HG03460 (cell line): Measurements from ENCODE around the gene DHRS4L2.
A peak's percentile ranks its signal among the peaks of the same experiment; 100 is the strongest.
"Not testable (repeated sequence)": the region's sequence is repeated elsewhere in the genome, so short reads cannot be mapped to it uniquely, and the experiment has no call there.

ENCODE experiments used
- ATAC-seq: cut with Tn5 transposase; IDR thresholded peaks from one replicate; pipeline ENCODE4 v1.9.1; 2021; ENCODE audit not compliant: unreplicated experiment

The DHRS4L2 gene

DNA sequence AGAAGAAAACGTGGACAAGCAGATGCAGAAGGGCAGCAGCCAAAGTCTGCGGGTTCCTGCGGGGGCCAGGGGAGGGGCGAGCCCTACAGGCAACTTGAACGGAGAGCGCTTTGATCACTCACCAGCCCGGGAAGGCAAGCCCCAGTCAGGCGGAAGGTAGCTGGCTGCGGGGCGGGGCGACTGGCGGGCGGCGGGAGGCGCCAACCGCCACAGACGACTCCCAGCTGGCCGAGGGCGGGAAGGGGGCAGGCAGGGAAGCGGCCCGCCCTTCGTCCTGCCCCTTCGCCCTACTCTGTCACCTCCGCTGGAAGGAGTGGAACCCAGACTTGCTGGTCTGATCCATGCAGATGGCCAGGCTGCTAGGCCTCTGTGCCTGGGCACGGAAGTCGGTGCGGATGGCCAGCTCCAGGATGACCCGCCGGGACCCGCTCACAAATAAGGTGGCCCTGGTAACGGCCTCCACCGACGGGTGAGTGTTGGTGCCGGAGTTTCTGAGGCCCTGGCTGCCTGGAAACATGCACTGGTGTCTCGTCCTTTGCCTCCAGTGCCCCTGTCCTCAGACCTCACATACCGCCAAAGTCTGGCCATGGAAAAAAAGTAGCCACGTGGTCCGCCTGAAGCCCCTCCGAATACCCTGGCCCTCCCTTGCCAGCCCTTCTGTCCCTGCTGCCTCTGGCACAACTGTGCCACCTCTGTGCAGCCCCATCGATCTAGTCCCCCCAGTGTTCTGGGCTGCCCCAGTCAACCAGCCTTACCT lies at the start of gene DHRS4L2:
Gene DHRS4L2, plus strand, starts transcription at position 323 of the 757 bp plus-strand sequence. Its CDS starts 19 bp downstream, at position 342.
- ATAC-seq, result peak; percentile 93

DNA sequence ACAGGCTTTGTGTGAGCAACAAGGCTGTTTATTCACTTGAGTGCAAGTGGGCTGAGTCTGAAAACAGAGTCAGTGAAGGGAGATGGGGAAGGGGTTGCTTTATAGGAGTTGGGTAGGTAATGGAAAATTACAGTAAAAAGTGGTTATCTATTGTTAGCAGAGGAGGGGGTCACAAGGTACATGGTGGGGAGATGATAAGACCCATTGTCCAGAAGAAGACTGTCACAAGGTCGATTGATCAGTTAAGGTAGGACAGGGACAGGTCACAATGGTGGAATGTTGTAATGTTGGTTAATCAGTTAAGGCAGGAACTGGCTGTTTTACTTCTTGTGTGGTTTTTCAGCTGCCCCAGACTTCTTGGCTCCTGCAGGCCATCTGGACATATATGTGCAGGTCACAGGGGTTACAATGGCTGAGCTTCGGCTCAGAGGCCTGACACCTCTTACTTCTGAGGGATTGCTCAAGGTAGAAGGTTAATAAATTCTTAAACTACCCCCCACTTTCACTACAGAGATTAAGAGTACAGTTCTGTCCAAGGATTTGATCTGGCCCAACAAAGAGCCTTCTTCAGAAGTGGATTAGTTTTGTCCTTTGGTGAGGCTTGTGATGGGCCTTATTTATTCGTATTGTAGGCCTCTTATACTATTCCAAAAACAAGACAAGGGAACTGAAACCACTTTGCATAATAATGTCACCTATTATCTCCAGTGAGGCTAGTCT lies 49.0 kb upstream of the DHRS4L2 start:
- no peak for ATAC-seq

DNA sequence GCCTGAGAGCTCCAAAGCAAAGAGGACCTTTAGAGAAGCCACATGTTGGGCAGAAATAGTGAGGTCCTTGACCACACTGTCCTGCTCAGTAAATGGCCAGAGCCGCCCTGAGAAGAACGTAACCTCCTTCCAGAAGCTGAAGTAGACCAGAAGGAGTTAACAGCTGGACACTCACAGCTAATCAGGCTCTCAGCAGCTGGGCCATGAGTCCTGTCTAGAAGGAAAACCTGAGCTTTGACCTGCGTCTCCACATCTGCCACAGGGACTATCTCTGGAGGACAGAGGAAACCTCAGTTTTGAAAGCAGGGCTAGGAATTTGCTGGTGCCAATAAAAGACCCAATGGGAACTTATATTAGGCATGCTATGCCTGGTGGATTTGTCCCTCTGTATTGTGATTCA lies 47.5 kb upstream of the DHRS4L2 start:
- ATAC-seq, result no peak

DNA sequence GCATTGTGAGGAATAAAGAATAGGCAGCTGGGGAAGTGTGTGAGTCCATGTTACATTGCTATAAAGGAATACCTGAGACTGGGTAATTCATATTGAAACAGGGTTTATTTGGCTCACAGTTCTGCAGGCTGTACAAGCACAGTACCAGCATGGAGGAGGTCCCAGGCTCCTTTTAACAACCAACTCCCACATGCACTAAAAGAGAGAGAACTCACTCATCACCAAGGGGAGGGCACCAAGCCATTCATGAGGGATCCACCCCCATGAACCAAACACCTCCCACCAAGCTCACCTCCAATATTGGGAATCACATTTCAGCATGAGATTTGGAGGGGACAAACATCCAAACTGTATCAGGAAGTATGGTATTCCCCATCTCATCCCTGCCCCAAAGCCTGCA lies 47.1 kb upstream of the DHRS4L2 start:
- no peak for ATAC-seq

DNA sequence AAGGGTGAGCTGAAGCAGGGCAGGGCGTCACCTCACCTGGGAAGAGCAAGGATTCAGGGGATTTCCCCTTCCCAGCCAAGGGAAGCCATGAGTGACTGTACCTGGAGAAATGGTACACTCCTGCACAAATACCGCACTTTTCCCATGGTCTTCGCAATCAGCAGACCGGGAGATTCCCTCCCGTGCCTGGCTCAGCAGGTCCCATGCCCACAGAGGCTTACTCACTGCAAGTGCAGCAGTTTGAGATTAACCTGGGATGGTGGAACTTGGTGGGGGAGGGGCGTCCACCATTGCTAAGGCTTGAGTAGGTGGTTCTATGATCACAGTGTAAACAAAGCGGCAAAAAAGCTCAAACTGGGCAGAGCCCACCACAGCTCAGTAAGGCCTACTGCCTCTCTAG lies 46.1 kb upstream of the DHRS4L2 start:
- no peak for ATAC-seq

DNA sequence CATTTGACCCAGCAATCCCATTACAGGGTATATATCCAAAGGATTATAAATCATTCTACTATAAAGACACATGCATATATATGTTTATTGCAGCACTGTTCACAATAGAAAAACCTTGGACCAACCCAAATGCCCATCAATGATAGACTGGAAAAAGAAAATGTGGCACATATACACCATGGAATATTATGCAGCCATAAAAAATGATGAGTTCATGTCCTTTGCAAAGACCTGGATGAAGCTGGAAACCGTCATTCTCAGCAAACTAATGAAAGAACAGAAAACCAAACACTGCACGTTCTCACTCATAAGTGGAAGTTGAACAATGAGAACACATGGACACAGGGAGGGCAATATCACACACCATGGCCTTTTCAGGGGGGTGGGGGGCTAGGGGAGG lies 39.7 kb upstream of the DHRS4L2 start:
- ATAC-seq, result not testable (repeated sequence)

DNA sequence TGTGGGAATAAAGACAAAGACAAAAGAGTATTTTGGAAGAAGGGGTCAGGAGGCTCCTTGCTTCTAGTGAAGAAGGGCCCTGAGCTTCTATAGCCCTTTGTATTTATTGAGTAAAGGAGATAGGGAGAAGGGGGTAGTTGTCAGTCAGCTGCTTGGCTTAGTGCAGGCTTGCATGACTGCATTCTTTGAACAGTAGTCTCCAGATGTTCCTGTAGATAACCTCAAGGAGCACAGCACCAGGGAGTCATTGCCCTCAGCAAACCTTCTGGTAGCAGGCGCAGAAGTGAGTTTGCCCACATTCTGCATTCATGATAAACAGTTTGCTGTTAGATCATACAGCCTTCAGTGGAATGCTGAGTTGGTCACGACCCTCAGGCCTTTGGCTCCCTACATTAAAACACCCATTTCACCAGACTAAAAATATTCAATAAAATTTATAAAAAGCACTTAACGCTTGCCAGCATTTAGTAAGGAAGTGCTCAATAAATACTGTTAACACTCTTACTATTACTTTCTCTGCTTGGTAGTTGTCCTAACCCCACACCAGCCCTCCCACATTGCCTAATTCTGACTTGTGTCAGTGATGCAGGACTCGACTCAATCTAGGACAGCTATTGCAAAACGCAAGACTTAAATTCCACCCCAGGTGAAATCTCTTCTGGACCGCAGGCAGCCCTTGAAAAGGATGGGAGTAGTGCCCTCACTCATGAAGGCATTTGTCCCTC lies 38.2 kb upstream of the DHRS4L2 start:
- no peak for ATAC-seq

DNA sequence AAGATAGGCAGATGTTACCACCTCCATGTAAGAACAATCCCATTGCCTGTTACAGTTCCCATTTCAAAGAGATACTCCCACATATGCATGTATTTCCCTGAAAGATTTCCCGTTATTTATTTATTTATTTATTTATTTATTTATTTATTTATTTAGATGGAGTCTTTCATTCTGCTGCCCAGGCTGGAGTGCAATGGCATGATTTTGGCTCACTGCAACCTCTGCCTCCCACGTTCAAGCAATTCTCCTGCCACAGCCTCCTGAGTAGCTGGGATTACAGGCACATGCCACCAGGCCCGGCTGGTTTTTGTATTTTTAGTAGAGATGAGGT lies 37.6 kb upstream of the DHRS4L2 start:
- ATAC-seq, result not testable (repeated sequence)

DNA sequence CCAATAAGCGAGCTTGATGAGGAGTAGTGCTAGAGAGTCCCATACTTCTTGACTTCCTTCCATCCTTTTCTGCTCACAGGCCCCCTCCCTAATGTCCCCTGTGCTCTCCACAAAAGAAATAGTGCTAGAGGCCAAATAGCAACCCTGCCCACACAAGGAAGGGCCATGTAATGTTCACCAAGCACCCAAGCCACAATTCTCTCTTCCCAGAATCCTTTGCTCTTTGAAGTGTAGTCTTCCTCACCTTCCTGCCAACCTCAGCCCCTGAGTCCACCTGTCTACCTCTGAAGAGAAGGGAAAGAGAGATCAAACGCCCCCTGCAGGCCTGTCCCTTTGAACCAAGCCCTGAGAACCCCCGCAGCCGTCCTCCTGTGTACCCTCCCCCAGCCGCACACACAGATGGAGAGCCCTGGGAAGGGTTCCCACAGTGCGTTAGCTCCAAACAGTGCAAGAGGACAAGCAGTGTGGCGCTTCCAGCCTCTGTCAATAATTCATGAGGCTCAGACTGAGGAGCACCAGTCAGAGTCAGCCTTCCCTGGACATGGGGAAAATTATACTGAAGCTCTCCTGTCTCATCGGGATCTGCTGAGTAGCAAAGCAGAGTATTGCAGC lies 37.0 kb upstream of the DHRS4L2 start:
- no peak for ATAC-seq

DNA sequence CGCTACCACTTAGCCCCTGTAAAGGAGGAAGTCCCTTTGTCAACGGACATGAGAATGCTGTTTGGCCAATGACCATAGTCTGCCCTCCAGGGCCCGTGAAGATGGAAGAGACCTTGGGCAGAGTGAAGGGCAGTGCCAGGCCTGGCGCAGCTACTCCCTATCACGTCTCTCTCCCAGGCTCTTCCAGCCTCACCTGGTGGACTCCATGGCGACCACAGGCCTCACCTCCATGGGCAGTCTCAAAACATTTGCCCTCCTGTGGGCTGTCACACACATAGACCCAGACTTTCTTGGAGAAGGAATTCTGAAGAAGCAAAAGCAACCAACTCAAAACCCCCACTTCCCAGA lies 35.6 kb upstream of the DHRS4L2 start:
- not testable (repeated sequence) for ATAC-seq

DNA sequence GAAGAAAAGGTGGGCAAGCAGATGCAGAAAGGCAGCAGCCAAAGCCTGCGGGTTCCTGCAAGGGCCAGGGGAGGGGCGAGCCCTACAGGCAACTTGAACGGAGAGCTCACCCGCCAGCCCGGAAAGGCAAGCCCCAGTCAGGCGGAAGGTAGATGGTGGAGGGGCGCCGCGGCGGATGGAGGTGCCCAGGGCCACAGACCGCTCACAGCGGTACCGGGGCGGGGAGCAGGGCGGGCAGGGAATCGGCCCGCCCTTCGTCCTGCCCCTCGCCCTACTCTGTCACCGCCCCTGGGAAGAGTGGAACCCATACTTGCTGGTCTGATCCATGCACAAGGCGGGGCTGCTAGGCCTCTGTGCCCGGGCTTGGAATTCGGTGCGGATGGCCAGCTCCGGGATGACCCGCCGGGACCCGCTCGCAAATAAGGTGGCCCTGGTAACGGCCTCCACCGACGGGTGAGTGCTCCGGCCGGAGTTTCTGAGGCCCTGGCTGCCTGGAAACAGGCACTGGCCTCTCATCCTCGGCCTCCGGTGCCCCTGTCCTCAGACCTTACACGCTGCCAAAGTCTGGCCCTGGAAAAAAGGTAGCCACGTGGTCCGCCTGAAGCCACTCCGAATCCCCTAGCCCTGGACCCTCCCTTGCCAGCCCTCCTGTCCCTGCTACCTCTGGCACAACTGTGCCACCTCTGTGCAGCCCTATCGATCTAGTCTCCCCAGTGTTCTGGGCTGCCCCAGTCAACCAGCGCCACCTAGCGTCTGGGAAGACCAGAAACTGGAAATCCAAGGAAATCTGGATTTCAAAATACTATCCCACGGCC lies 35.1 kb upstream of the DHRS4L2 start, which contains the start of gene DHRS4:
Gene DHRS4, plus strand, starts transcription at position 307 of the 815 bp plus-strand sequence. Its CDS starts 19 bp downstream, at position 326.
- ATAC-seq, result peak; percentile 87

DNA sequence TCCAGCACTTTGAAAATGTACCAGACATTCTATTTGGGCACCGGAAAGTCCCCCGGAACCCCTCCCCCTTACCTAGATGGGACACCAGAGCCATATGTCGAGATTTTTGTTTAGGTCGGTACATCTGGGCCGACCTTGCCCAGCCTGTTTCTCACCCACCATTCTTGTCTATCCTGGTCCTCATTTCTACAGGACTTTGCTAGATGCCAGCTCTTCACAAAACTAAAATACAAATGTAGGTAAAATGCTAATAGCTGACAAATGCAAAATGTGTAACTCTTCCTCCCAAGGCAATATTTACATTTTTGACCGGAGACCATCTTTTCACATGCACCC lies 34.5 kb upstream of the DHRS4L2 start:
- ATAC-seq, result not testable (repeated sequence)

DNA sequence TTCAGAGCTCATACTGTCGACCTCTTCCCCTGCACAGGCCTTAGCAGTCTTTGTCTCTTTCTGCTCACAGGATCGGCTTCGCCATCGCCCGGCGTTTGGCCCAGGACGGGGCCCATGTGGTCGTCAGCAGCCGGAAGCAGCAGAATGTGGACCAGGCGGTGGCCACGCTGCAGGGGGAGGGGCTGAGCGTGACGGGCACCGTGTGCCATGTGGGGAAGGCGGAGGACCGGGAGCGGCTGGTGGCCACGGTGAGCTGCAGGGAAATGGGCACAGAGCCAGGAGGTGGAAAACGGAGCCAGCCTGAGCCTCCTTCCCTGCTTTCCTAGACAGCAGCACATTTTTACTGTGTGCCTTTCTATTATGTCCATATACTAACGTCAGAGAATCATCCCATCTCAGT lies 33.8 kb upstream of the DHRS4L2 start:
- not testable (repeated sequence) for ATAC-seq

DNA sequence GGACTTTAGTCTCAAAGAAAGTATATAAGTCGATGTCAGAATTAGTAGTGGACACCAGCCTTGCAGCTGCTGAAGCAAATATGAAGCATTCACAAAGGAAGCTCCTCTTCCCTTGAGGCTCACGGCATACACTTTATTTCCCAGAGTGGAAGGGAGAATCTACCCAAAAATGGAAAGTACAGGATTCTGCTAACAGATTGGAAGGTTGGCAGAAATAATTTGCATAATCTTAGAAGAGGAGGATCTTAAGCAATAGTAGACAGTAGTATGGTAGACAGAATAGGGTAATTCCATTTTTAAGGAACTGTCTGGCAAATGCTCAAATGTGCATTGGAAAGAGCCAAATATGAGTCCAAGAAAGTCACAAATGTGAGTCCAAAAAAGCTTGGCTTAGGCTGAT lies 32.9 kb upstream of the DHRS4L2 start:
- ATAC-seq, result not testable (repeated sequence)

DNA sequence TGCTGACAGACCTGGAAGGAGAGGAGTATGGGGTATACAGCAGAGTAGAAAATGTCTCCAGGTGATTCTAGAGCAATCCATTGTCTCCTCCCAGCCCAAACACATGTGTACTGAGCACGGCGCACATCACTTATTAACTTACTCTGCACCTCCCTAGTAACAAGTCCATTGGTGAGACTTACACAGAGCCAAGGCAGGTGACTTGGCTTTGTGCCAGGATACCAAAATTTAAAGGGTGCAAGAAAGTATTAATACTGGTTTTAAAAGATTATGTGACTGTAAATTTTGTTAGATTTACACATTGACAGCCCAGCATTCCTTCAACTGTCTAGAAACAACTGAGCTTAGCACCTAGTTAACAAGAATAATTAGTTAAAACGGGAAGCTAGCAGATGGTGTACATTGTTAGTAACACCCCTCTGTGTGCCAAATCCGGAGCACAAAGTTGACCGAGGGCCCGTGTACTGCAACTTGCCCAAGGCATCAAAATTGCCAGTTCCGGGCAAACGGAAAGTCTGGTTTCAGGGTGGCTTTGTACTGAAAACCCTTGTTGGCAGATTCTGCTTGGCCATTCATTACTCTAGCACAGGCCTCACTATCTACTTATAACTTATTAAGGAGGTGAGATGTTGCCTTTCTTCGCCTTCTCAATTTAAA lies 30.7 kb upstream of the DHRS4L2 start:
- ATAC-seq, result not testable (repeated sequence)

DNA sequence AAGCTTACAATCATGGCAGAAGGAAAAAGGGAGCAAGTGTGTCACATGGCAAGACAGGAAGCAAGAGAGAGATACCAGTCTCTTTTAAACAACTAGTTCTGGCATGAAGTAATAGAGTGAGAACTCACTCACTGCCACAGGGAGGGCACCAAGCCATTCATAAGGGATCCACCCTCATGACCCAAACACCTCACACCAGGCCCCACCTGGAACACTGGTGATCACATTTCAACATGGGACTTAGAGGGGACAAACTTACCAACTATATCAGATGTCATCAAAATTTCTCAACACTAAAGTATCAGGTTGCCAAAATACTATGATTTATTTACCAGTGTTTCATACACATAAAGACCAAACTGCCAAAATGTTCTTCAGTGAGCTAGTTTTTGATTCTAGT lies 27.8 kb upstream of the DHRS4L2 start:
- ATAC-seq, result not testable (repeated sequence)

DNA sequence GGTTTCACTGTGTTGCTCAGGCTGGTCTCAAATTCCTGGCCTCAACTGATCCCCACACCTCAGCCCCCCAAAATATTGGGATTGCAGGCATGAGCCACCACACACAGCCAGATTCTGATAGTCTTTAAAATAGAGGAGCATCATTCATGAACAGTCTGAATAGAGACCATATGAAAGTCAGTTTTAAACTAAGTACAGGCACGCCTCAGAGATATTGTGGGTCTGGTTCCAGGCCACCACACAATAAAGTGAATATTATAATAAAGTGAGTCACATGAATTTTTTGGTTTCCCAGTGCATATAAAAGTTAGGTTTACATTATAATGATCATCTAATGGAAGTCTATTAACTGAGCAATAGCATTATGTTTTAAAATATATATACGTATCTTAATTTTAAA lies 27.0 kb upstream of the DHRS4L2 start:
- not testable (repeated sequence) for ATAC-seq

DNA sequence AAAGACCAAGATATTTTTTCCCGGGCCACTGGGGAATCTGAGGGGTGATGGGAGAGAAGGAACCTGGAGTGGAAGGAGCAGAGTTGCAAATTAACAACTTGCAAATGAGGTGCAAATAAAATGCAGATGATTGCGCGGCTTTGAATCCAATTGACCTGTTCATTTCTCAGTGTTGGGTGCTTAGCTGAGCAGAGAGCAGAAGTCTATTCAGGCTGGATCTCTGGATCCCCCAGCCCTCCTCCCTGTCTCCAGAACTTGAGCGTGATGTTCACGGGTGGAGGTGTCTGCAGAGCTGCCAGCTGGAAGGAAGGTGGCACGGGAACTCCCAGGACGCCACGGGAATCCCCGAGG lies 19.6 kb upstream of the DHRS4L2 start:
- not testable (repeated sequence) for ATAC-seq

DNA sequence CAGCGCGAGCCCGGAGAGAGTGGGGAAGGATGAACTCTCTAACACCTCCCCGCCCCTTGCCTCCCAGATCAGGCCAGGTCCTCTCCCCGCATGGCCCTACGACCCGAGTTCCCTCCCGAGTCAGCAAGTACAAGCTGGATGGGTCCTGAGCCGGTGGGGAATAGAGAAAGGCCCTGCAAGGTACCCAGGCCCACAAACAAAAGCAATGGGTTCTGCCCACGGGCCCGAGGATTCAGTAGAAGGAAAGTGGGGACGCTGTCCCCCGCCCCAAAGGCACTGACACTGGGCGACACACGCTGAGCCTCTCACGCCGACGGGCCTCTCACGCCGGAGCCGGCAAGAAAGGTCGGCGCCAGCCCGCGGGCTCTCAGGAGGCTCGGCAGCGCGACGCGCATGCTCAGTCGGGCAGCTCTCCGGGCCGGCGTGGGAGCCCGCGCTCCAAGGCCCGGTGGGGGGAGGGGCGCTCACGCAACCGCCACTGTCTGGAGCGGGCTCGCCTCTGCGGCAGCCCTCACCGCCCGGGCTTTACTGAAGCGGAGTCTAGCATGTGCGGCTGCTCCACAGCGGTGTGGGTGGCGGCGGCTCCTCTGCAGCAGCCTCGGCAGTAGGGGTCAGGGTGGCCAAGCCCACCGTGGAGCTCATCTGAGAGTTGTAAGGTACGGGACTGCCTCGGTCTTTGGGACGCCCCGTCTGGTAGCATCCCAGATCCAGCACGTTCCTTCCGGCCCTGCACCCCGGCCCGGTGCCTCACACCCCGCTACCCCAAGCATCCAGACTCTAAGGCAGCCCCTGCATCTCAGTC lies 19.0 kb upstream of the DHRS4L2 start:
- peak; percentile 77 for ATAC-seq
